HG02973 (cell line): ENCODE measurements around the gene COL15A1.

Experiments used
- ATAC-seq: cut with Tn5 transposase; IDR thresholded peaks from one replicate; pipeline ENCODE4 v1.9.1; 2021; ENCODE audit warnings: moderate library complexity; ENCODE audit not compliant: unreplicated experiment

Gene COL15A1

GRCh38 chr9:99103054-99103895 is 159.6 kb downstream of the COL15A1 start:
- no peak for ATAC-seq

GRCh38 chr9:99103901-99104458 is 160.3 kb downstream of the COL15A1 start:
- no peak for ATAC-seq

DNA sequence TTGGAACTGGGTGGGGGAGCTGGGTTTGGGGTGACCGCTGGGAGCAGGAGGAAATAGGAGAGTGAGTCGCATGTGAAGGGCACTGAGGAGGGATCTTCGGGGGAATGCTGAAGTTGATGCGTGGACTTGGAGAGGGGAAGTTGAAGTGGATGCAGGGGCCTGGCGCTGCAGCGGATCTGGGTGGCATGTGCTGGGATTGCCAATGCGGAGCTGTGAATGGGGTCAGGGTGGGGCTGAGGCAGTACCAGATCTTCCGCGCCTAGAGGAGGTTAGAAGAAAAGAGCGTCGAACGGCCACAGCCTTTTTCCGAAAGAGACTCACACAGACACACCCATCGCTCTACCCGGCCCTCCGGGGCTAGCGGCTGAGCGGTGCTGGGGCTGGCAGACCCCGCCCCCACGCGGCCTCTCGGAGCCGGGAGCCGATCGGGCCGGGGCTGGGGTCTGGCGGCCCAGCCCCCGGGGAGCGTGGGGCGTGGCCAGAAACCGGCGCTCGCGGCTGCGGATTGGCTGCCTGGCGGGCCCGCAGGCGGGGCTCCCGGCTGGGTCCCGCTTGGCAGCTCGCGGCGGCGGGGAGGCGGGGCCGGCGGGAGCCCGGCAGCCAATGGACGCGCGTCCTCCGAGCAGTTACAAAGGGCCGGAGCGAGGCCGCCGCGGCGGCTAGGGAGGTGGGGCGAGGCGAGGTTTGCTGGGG is 160.9 kb downstream of the COL15A1 start, which contains the start of gene TGFBR1:
TSS of gene TGFBR1 (plus strand) at position 655 of the 693 bp plus-strand sequence. CDS start 93 bp downstream, outside the sequence.
- ATAC-seq, result peak; percentile 90

DNA sequence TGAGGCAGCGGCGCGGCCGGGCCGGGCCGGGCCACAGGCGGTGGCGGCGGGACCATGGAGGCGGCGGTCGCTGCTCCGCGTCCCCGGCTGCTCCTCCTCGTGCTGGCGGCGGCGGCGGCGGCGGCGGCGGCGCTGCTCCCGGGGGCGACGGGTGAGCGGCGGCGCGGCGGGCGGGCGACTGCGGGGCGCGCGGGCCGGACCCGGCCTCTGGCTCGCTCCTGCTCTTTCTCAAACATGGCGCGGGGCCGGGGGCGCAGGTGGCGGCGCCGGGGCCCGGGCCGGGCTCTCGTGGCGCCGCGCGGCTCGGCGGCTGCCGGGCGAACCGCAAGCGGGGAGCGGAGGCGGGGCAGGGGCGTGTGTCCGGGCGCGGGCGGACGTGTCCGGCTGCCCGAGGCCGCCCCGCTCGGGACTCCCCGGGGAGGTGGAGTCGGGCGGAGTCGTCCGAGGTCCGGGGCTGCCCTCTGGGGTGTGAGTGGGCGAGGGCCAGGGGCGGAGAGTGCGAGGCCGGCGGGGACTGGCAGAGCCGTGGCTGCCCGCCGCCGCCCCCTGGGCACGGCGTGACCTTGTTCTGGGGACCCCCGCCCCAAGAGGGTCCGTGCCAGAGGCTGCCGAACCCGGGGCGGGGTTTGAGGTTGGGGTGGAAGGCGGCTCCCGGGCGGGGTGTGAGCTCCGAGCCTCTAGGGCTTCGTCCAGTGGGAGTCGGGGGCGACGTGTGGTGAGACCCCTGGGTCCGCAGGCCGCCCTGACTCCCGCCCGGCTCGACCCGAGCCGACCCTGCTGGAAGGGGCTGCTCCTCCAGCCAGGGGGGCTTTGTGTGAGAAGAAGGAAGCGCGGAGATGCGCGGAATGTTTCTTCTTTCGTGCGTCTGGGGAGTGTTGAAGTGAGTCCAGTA is 161.7 kb downstream of the COL15A1 start:
- peak; percentile 45 for ATAC-seq

DNA sequence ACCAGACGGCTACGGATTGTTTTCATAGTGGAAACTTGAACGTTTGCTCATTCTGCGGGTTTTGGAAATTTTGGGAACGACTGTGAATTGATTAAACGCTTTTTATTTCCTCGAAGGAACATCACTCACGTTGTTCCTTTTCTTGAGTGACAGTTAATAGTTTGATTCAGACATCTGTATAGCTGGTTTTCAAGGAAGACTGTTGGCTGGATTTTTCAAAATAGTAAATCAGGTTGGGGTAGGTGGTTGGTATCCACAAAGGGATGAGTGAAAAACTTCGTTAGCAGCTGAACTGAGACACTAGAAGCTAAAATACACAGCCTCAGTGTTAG is 162.3 kb downstream of the COL15A1 start:
- no peak for ATAC-seq

DNA sequence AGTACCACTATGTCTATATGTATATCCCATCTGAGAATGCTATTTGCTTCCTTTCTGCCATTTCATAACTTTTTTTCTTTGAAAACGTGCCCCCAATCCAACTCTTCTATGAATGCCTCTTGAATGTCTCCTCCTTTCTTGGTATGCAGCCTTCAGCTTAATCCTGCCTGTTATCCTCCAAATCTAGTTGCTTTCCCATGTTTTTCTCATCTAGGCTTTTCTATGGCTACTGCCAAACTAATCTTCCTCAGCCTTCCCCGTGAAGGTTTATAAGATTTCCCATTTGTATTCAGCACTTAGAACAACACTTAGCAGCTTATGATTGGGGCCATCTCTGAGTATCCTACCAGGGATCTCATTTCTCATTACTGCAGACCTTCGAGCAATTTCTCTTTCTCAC is 163.7 kb downstream of the COL15A1 start:
- no peak for ATAC-seq

DNA sequence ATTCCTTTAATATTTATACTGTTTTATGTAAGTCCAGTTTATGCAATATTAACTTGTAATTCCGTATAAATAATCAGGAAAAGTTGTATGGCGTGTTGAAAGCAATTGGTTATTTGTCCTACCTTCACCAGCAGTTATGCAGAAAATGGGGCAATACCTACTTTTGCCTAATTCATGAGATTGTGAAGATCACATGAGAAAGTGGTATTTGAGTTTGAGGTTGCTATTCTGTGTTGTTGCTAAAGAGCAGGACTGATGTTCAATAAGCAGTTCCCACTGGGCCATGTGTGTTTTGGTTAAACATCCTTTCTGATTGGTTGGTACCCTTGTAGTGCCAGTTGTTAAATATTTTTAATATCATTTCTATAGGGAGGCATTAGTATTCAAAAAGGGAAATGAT is 164.4 kb downstream of the COL15A1 start:
- ATAC-seq, result no peak

- no peak for ATAC-seq
Observed at GRCh38 chr9:99109522-99109921, 165.8 kb downstream of the COL15A1 start.

DNA sequence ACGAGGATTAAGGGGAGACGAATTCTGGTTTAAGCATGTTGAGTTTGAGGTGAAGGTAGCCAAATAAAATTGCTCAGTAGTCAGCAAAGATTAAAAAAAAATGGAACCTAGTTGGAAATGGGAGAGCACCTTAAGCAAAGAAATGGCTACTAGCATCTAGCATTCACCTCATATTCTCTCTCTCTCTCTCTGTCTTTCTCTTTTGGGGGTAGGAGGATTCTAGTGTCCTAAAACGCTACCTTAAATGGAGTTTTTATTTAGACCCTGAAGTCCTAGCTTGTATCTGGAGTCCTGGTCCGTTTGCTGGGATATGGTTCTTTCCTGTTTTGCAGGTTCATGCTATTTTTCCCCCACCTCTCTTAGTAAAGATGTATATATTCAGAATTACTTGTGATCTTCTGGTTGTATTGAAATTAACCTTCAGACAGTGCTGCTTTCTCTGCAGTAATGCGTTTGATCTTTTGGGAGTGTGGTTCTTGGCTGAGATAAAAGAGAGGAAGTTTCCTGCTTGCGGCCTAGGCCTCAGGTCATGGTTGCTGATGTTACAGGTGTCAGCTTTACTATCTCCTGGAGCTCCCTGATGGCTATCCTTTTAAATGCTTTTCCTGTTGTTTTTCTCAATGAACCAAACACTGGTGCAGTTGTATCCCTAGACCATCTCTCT is 169.2 kb downstream of the COL15A1 start:
- no peak for ATAC-seq

DNA sequence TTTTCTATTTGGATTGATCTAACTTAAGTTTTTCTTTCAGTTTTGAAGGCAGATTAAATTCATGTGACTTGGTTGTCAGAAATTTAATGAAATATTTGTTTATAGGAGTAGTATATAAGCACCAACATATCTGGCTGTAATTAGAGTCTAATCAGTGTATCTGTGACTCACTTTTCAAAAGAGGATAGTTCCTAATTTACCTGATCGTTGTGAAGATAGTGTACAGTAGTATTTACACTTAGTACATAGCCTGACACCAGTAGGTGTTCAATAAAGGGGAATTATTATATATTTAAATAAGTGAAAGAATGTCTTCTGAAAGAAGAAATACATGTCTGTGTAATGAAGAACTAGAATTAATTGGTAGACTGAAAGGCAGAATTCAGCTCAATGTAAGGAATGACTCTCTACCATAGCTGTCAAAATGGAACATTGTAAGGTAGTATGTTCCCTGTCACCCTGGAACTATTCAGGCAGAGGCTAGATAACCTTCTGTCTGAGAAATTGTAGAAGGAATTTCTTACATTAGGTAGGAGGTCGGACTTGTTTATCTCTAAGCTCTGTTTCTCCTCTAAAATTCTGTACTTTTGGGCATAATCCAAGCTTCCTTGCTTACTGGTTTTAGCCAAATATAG is 169.8 kb downstream of the COL15A1 start:
- ATAC-seq, result no peak

- ATAC-seq, result no peak
Observed at GRCh38 chr9:99114049-99114440, 170.3 kb downstream of the COL15A1 start.

GRCh38 chr9:99114846-99115500 is 171.3 kb downstream of the COL15A1 start:
- no peak for ATAC-seq

- no peak for ATAC-seq
Observed at GRCh38 chr9:99116003-99116411, 172.3 kb downstream of the COL15A1 start.

DNA sequence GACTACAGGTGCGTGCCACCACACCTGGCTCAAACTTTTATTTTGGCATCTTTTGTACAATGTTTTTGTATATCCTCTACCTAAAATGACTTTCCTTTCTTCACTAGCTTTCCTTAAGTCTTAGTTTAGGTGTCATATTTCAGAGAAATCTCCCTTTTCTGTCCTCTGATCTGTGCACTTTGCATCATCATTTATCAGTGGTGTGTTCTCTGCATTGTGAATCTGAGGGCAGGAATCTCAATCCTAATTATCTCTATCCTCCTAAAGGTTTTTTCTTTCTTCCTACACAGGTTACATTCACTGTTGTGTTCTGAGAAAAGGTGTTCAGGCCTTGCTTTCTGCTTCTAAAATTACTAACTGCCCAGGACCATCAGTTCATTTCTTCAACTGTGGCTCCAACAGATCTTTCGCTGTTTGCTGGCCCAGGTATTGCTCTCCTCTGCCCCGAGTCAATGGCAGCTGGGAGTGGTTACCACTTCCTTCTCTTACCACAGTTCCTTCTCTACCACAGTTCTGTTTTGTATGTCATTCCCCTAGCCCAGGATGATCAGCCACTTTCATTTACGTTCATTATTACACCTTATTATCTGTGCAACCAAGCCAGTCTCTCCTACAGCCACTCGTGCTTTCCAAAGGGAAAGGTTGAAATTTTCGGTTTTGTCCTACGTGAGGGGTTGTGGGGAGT is 175.2 kb downstream of the COL15A1 start:
- peak; percentile 92 for ATAC-seq

DNA sequence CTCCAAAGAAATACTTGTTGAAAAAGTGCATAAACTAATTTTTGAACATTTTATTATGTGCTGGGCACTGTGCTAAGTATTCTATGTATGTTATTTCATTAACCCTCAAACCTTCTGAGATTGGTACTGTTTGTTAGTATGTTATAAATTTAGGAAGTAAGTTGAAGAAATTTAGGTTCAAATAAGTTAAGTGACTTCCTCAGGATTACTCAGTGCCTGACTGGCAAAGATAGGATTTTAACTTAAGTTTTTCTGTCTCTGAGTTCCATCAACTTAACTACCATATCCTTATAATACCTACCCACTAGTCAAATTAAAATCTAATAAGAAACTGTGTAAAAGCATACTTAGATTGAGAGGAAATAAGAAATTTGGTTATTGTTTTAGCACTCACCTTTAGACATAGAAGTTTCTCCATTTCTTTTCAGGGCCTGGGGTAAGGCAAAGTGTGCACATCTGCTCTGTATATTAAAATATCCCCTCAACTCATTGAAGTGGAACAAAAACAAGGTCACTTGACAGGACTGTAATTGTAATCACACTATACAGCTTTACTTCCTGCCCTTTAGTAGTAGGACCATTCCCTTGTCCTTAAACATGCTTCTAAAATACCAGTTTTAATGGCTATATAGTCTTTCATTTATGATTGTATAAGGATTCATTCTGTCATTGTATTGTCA is 176.4 kb downstream of the COL15A1 start:
- ATAC-seq, result no peak
